Epithelial cell of esophagus (primary cell): ENCODE data around the gene YAP1.
"Not testable (repeated sequence)": the region's sequence is repeated elsewhere in the genome, so short reads cannot be mapped to it uniquely, and the experiment has no call there.

Experiments used
- DNase-seq: peaks from one replicate; pipeline ENCODE4 v3.0.0; 2010; ENCODE audit warnings: low read depth
- H3K4me3 ChIP-seq: 2 replicates; pipeline ENCODE4 v1.5.1; 2011; ENCODE audit warnings: mild to moderate bottlenecking, low read length, control low read depth
- TF ChIP-seq, protein P1 (sequence below): IDR thresholded peaks from 2 replicates; pipeline ENCODE4 v1.5.1; 2011; ENCODE audit warnings: low read depth, mild to moderate bottlenecking, low read length, control low read depth, inconsistent platforms; ENCODE audit not compliant: insufficient read depth; ENCODE audit errors: missing control alignments

YAP1 gene

DNA sequence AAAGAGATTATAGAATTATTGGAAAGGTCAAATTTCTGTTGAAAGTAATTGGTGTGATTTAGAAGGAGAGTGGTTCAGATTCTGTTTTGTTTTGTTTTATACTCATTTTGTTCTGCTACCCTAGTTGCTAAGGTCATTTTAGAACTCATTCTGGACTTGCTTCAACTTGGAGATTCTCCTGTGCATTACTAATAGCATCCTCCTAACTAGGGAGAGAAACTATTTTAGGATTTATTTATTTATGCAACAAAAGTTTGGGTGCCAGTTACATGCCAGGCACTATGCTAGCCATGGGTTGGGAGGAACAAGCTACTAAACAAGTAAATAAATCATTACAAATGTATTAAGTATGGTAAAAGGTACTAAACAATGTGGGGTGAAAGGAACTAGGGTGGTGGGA, 84.0 kb downstream of the YAP1 start:
- DNase-seq: no peak
- H3K4me3 ChIP-seq: no peak overlapping the region
- TF ChIP-seq, protein P1, sequence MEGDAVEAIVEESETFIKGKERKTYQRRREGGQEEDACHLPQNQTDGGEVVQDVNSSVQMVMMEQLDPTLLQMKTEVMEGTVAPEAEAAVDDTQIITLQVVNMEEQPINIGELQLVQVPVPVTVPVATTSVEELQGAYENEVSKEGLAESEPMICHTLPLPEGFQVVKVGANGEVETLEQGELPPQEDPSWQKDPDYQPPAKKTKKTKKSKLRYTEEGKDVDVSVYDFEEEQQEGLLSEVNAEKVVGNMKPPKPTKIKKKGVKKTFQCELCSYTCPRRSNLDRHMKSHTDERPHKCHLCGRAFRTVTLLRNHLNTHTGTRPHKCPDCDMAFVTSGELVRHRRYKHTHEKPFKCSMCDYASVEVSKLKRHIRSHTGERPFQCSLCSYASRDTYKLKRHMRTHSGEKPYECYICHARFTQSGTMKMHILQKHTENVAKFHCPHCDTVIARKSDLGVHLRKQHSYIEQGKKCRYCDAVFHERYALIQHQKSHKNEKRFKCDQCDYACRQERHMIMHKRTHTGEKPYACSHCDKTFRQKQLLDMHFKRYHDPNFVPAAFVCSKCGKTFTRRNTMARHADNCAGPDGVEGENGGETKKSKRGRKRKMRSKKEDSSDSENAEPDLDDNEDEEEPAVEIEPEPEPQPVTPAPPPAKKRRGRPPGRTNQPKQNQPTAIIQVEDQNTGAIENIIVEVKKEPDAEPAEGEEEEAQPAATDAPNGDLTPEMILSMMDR: no peak

DNA sequence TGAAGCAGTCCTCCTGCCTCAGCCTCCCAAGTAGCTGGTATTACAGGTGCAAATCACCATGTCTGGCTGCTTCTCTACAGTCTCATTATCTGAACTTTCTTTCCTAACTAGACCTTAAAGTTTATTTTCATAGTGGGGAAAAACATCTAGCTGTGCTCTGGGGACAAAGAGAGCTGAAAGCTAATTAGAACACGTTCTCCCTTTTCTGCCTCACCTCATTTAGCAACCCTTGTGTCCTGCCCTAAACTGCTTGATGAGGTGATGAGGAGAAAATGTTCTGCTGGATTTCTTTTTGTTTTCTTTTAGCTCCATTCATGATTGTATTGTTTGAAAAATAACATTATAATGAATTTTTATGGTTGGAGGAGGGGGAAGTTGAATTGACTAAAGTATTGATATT, 84.7 kb downstream of the YAP1 start:
- TF ChIP-seq, protein P1: no peak
- no peak for DNase-seq
- H3K4me3 ChIP-seq: no peak overlapping the region

DNA sequence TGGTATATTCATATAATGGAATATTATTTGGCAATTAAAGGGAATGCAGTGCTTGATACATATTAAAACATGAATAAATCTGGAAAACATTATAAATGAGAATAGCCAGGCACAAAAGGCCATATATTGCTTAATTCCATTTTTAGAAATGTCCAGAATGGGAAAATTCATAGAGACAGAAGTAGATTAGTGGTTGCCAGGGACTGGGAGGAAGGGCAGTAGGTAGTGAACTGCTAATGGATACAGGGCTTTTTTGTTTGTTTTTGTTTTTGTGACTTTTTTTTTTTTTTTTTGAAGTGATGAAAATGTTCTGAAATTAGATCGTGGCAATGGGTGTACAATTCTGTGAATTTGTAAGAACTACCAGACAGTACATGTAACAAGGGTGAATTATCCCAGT, 86.1 kb downstream of the YAP1 start:
- H3K4me3 ChIP-seq: no peak overlapping the region
- TF ChIP-seq, protein P1: no peak
- DNase-seq: no peak

DNA sequence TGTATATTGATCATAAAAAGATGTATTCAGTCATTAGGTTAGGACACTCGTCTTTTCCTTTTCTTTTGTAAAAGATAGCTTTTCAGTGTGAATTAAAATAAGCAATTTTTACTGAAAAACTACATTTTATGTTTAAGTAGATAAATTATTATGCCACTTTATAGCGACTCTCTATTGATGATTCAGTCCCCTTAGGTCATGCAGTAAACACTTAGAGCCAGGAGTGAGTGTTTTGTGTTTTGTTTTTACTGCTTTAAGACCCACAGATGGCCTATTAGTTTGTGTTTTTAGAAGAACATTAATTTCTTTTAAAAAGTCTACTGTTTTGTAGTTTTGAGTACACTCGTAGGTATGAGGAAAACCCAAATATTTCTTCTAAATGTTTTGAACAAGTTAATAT, 86.6 kb downstream of the YAP1 start:
- peak; percentile 32 for DNase-seq
- no peak overlapping the region for H3K4me3 ChIP-seq
- TF ChIP-seq, protein P1: no peak

DNA sequence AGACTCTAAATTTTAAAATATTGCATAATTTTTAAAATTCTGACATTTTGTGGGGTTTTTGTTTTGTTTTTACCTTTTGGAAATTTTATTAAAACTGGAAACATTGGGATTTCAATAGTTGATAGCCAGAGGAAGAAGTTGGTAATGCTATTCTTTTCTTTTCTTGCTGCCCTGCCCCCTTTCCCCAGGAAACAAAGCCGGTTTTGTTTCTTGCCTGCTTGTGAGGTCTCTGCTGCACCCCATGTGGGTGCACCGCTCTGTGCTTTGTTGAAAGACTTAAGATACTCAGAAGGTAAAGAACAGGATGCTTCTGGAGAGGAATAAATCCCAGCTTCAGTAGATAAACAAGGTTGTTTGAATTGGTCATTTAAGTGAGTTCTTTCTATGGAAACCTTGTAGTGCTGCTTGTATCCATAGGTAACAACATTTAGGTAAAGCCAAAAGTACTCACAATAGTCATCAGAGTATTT, 87.5 kb downstream of the YAP1 start:
- TF ChIP-seq, protein P1: no peak
- H3K4me3 ChIP-seq: no peak overlapping the region
- no peak for DNase-seq

DNA sequence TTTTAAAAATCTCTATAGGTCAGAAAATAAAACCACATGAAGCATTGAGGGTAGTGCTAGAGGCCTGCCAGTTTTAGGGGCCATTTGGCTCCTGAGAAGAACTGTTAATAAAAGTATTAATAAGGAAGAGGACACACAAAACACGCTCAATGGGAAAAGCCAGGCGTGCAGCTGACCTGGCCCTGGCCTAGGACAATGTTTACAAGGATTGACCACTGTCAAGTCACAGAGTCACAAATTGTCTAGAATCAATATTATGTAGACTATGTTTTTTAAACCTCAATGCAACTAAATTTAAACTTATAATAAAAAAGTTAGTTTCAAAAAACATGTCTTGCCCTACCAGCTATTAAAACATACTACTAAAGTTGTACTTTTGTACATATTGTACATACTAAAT, 89.4 kb downstream of the YAP1 start:
- H3K4me3 ChIP-seq: no peak overlapping the region
- no peak for DNase-seq
- TF ChIP-seq, protein P1: no peak

DNA sequence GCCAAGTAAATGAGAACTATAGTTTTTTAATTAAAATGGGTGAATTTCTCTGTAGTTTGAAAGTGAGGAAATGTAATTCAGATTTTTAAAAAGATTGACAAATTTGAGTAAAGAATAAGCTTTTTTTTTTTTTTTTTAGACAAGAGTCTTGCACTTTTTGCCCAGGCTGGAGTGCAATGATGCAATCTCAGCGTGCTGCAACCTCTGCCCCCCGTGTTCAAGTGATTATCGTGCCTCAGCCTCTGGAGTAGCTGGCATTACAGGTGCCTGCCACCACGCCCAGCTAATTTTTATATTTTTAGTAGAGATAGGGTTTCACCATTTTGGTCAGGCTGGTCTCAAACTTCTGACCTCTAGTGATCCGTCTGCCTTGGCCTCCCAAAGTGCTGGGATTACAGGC, 90.1 kb downstream of the YAP1 start:
- DNase-seq: not testable (repeated sequence)

More for the DNA sequence above, 90.1 kb downstream of the YAP1 start:
- H3K4me3 ChIP-seq: not testable (repeated sequence)
